GM19023 (cell line): ENCODE measurements around the gene BAZ2A.
A peak's percentile ranks its signal among the peaks of the same experiment; 100 is the strongest.
"Not testable (repeated sequence)": the region's sequence is repeated elsewhere in the genome, so short reads cannot be mapped to it uniquely, and the experiment has no call there.

Experiments
- ATAC-seq: cut with Tn5 transposase; IDR thresholded peaks from one replicate; pipeline ENCODE4 v1.9.1; 2021; ENCODE audit warnings: mild to moderate bottlenecking, moderate library complexity; ENCODE audit not compliant: unreplicated experiment

The BAZ2A gene

DNA sequence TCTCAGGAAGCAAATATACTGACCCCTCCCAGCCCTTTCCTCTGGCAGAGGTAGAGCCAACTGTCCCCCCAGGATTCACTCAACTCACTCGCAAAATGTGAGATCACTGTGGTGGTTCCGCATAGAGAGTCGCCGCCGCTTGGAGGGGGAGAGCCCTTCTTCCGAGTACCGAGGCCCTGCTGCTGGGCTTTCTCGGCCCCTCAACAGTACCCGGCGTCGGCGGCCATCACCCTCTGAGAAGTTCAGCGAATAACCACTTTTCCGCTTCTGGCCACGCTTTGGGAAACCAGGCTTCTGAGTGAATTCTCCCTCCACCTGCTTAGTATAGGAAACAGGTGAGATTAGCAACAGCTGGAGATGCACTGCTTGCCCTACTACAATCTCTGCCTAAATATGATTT, 31.1 kb downstream of the BAZ2A start:
- no peak for ATAC-seq

GRCh38 chr12:56596815-56597214, 33.3 kb downstream of the BAZ2A start:
- ATAC-seq = no peak

DNA sequence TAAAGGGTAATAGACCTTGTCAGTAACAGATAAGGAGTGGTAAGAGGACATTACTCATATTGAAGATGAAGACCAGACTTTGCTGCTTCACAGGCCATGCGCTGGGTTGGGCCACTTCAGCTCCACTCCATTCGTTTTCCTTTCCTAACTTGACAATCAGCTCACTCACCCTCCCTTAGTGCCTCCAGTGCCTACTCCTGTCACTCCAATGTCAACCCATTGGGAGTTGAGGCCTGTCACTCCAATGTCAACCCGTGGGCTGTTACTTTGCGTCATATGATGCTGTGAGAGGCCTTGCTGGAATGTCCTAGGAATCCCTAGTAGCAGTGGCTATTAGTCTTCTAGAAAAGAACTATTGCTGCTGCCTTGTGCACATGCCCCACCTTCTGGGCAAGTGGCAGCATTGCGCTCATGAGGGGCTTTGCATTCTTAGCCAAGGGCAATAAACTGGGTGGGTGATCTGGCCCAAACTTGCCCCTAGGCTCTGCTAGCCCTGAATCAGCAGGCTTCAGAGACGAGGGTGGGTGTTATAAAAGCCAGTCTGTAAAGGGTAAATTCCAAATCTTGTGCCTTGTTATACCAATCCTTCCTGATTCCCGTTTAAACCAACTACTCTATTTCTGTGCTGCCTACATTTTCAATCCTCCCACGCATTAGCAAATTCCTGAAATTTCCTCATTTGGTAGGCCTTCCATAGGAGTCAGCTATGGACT, 36.1 kb downstream of the BAZ2A start:
- no peak for ATAC-seq

DNA sequence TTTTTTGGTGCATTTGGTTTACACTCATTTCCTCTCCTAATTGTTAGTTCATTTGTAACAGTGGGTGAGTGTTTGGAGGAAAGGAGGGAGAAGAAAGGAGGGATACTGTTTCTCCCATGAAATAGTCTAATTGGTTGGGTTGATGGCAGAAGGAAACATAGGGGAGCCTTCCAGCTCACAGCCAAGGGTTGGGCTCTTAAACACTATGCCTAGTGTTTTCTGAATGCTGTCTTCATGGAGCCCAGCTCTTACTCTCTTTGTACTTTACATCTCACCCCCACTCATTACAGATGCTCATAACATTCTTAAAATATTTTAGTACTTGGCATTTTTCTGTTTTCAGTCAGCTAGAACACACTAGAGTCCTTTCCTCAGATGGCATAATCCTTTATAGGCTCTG, 38.2 kb downstream of the BAZ2A start:
- ATAC-seq = no peak

GRCh38 chr12:56591126-56591525, 39.0 kb downstream of the BAZ2A start:
- no peak for ATAC-seq

- ATAC-seq = no peak
These were observed 39.8 kb downstream of the BAZ2A start for GRCh38 chr12:56590237-56590830.

DNA sequence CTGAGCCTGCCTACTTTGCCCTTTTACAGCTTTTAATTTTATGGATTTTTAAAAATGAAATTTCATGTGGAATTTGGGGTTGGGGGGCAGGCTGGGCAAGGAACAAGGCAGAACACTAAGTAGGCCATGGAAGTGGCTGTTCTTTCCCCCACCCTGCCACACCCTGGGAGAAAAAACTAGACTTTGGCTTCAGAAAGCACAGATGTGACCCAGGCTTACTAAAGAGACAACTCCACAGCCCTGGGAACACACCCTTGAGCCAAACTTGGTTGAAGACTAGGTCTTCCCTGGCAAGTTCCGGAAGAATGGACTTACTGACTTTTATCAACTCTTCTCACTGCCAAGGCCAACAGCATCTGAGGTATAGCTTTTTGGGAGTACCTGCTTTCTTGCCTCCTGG, 40.3 kb downstream of the BAZ2A start:
- no peak for ATAC-seq

DNA sequence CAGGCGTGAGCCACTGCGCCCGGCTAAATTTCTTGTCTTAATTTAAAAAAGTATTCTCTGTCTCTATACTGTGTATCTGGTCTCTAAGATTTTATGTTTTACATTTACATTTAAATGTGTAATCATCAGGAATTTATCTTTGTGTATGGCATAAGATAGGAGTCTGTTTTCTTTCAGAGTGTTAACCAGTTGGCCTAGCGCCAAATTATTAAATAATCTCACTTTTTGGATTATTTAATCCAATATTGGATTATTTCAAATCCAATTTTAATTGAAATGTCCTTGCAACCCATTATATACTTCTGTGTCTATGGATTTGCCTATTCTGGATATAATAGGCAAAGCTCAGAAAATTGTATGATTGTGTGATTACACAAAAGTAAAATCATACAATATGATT, 45.0 kb downstream of the BAZ2A start:
- no peak for ATAC-seq

- no peak for ATAC-seq
These were observed 48.5 kb downstream of the BAZ2A start for GRCh38 chr12:56581418-56582145.

DNA sequence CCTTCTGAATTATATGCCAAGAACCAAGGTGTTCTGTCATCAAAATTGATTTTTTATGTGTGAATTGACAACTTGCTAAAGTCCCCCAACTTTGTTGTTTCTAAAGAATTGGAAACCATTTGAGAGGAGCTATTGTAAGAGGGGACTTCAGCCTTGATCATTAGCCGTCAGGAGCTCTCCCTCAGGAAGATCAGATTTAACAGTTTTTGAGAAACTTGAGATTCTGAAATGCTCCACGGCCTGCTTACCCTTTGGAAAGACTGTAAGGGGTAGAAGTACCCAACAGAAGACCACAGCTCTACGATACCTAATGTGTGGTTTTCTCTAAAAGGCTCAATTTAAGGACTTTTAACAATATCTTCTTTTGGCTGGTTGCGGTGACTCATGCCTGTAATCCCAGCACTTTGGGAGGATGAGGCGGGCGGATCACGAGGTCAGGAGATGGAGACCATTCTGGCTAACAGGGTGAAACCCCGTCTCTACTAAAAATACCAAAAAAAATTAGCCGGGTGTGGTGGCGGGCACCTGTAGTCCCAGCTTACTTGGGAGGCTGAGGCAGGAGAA, 51.1 kb downstream of the BAZ2A start:
- no peak for ATAC-seq

DNA sequence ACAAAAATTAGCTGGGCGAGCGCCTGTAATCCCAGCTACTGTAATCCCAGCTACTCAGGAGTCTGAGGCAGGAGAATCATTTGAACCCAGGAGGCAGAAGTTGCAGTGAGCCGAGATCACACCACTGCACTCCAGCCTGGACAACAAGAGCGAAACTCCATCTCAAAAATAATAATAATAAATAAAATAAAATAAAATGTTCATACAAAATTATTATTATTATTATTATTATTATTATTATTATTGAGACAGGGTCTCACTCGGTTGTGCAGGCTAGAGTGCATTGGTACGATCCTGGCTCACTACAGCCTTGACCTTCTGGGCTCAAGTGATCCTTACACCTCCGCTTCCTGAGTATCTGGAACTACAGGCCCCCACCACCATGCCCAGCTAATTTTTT, 52.9 kb downstream of the BAZ2A start:
- ATAC-seq = not testable (repeated sequence)

GRCh38 chr12:56574210-56574609, 55.9 kb downstream of the BAZ2A start:
- ATAC-seq = no peak

DNA sequence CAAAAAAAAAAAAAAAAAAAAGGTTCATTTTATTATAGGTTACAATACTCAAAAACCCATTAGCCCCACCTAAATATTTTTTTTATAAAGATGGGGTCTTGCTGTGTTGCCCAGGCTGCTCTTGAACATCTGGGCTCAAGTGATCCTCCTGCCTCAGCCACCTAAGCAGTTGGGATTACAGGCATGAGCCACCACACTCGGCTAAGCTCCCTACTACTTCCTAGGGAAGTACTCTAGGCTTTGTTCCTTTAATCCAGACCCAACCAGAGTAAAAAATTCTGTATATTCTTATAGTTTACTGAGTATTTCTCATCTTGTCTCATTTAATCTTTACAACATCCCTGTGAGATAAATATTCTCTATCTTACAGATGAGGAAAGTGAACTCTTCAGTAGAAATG, 57.8 kb downstream of the BAZ2A start:
- no peak for ATAC-seq

GRCh38 chr12:56571121-56571520, 59.0 kb downstream of the BAZ2A start:
- no peak for ATAC-seq

GRCh38 chr12:56568146-56568545, 62.0 kb downstream of the BAZ2A start:
- ATAC-seq = no peak

GRCh38 chr12:56565510-56566101, 64.5 kb downstream of the BAZ2A start:
- peak; percentile 84 for ATAC-seq

GRCh38 chr12:56551070-56551469, 79.1 kb downstream of the BAZ2A start:
- no peak for ATAC-seq

DNA sequence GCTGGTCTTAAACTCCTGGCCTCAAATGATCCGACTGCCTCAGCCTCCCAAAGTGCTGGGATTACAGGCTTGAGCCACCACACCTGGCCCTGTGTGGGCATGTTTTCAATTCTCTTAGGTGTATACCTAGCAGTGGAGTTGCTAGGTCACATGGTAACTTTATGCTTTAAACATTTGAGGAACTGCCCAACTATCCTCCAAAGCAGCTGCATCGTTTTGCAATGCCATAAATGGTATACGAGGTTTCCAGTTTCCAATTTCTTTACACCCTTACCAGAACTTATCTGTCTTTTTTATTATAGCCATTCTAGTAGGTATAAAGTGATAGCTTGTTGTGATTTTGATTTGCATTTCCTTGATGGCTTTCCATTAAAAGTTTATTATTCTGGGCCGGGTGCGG, 83.4 kb downstream of the BAZ2A start:
- no peak for ATAC-seq
